Cardiac muscle cell (in vitro differentiated cells and primary cell): ENCODE results near the gene SH3GL2. TPM values are rescaled to one million over a fixed set of nuclear protein-coding genes. Genes with fewer than 3 reads are reported as not detected.

Experiments
- DNase-seq, 2 donors: peaks; one replicate each; pipeline versions ENCODE4 v3.0.0 to v3.0.0-alpha.2; 2010 to 2017; ENCODE audit warnings: low read depth in 1 of 2, low spot score in 1 of 2
- H3K27ac ChIP-seq: fragments of 200-600 bp; sonication (generic); 2 replicates; pipeline ENCODE4 v1.5.1; 2016
- H3K27me3 ChIP-seq: fragments of 200-600 bp; sonication (generic); 2 replicates; pipeline ENCODE4 v1.6.0; 2016; ENCODE audit warnings: control low read depth
- H3K36me3 ChIP-seq: fragments of 200-600 bp; sonication (generic); 2 replicates; pipeline ENCODE4 v1.5.1; 2016; ENCODE audit warnings: control low read depth
- H3K4me1 ChIP-seq: fragments of 200-600 bp; sonication (generic); 2 replicates; pipeline ENCODE4 v1.8.1; 2017; ENCODE audit warnings: low read depth, mild to moderate bottlenecking, mixed run types
- H3K4me3 ChIP-seq: fragments of 200-600 bp; sonication (generic); 2 replicates; pipeline ENCODE4 v1.5.1; 2016; ENCODE audit warnings: mild to moderate bottlenecking
- H3K9me3 ChIP-seq: fragments of 200-600 bp; sonication (generic); 2 replicates; pipeline ENCODE4 v1.5.1; 2017; ENCODE audit warnings: low read depth, mild to moderate bottlenecking, control low read depth
- CTCF ChIP-seq: IDR thresholded peaks from 2 replicates; pipeline ENCODE4 v1.5.1; 2012; ENCODE audit warnings: low read depth, mild to moderate bottlenecking, low read length
- polyA plus RNA-seq: library from polyadenylated mRNA; unstranded; fragments of >200 nt; fragmentation: Nextera tagmentation; extraction: Ambion mirVana; gene quantifications from 2 replicates; pipeline ENCODE4 v1.2.1, GENCODE V29; 2016
- total RNA-seq: library from RNA; depleted of rRNA; stranded (reverse); fragments of >200 nt; gene quantifications from 2 replicates; pipeline ENCODE4 v1.2.3, GENCODE V29; 2016

Gene SH3GL2
- total and polyA plus RNA-seq, 2 experiments from 2014 or later: 0.06 TPM; not detected in 1

DNA sequence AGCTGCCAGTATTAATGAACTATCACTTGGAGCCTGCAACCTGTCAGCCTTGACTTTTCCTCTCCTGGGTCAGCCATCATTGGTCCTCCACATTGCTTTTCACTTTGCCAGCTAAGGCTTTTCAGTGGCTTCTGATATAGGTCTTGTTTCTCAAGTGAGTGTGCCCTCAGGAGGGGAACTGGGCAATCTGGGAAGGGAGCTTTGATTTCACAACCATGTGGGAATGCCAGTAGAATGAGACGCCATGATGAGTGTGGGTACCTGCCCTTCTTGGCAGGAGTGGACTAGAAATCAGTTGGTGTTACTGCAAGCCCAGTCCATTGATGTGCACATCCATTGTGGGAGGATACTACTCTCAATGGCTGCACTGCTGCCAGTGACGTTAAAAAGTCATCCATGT lies 54.1 kb downstream of the SH3GL2 start:
- Histone ChIP-seq H3K4me1 (no peaks in the 10 kb centered on the region), H3K9me3 (no peaks in the 10 kb centered on the region), H3K4me3 (no peak overlapping the region), H3K36me3 (no peaks in the 10 kb centered on the region), H3K27ac (no peak overlapping the region), H3K27me3 (no peaks in the 10 kb centered on the region)
- no peak for TF ChIP-seq CTCF
- no peak for DNase-seq

DNA sequence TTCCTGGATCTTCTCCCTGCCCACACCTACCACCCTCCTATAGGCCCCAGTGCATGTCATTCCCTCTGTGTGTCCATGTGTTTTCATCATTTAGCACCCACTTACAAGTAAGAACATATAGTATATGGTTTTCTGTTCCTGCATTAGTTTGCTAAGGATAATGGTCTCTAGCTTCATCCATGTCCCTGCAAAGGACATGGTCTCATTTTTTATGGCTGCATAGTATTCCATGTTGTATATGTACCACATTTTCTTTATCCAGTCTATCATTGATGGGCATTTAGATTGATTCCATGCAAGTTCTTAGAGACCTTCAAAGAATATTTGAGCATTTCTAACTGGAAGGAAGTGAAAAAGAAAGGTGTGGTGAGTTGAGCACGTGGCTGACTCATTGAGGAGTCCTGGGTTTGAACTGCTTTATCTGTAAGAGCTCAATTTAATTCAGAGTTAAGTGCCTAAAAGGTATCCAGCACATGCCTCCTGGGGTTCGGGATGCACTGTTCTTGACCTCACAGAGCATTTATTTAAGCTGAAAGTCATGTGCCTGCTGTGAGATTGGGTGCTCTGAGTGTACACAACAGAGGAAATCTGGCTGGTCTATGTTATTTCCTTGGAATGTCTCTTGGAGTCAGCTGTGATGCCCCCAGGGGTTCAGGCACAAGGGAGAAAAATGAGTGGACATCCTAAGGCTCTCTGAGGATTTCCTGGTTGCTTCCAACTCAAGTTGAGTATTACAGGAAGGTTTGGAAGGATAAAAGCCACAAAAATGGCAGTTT lies 56.4 kb downstream of the SH3GL2 start:
- no peak overlapping the region for H3K27ac ChIP-seq
- no peaks in the 10 kb centered on the region for H3K36me3 ChIP-seq
- no peak overlapping the region for H3K4me3 ChIP-seq
- TF ChIP-seq CTCF: no peak
- H3K9me3 ChIP-seq: no peaks in the 10 kb centered on the region
- no peaks in the 10 kb centered on the region for H3K27me3 ChIP-seq
- DNase-seq: no peak
- H3K4me1 ChIP-seq: no peaks in the 10 kb centered on the region

DNA sequence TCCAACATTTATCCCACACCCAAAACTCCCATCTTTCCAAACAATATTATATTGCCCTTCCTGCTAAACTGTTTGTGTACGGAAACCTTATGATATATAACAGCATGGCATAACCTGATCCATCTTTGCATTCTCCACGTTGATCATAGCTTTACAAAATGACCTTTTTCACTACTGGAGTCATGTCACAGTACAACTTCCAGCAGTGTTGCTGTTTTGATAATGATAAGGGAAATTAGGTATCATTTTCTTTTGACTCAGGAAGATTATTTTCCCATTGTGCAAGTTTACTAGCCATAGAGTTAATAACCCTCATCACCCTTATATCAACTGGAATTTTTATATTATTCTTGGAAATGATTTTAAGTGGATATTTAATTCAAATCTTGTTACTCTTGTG lies 57.5 kb downstream of the SH3GL2 start:
- no peak for DNase-seq
- Histone ChIP-seq H3K27me3 (no peaks in the 10 kb centered on the region), H3K9me3 (no peaks in the 10 kb centered on the region), H3K4me3 (no peak overlapping the region), H3K4me1 (no peaks in the 10 kb centered on the region), H3K36me3 (no peaks in the 10 kb centered on the region), H3K27ac (no peak overlapping the region)
- TF ChIP-seq CTCF: no peak

DNA sequence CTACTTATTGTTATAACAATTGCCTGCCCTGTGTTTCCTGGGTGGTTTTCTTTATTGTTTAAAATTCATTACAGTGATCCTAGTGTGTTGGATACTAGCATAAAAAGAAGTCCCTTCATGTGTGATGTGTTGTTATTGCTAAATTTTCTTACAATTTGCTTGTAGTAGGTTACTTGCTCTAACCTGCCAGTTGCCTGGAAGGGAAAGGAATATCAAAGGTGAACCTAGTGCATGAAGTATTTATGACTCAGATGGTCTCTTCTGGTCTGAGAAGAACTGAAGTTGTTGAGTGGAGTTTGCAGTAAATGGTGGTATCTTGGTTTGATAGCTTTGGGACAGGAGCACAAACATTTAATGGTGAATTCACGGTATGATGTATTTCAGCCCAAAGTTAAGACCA lies 58.0 kb downstream of the SH3GL2 start:
- H3K4me3 ChIP-seq: no peak overlapping the region
- no peak overlapping the region for H3K27ac ChIP-seq
- H3K36me3 ChIP-seq: no peaks in the 10 kb centered on the region
- H3K27me3 ChIP-seq: no peaks in the 10 kb centered on the region
- DNase-seq: no peak
- no peaks in the 10 kb centered on the region for H3K9me3 ChIP-seq
- no peaks in the 10 kb centered on the region for H3K4me1 ChIP-seq
- TF ChIP-seq CTCF: no peak

GRCh38 chr9:17637229-17637628 lies 58.4 kb downstream of the SH3GL2 start:
- no peaks in the 10 kb centered on the region for H3K27me3 ChIP-seq
- H3K4me3 ChIP-seq: no peak overlapping the region
- no peaks in the 10 kb centered on the region for H3K36me3 ChIP-seq
- no peak for DNase-seq
- no peaks in the 10 kb centered on the region for H3K9me3 ChIP-seq
- H3K4me1 ChIP-seq: no peaks in the 10 kb centered on the region
- TF ChIP-seq CTCF: no peak
- no peak overlapping the region for H3K27ac ChIP-seq

GRCh38 chr9:17648516-17648915 lies 69.7 kb downstream of the SH3GL2 start:
- no peak overlapping the region for H3K4me3 ChIP-seq
- no peaks in the 10 kb centered on the region for H3K4me1 ChIP-seq
- no peaks in the 10 kb centered on the region for H3K36me3 ChIP-seq
- no peak for DNase-seq
- H3K9me3 ChIP-seq: no peaks in the 10 kb centered on the region
- H3K27me3 ChIP-seq: no peaks in the 10 kb centered on the region
- no peak overlapping the region for H3K27ac ChIP-seq
- no peak for TF ChIP-seq CTCF
